GM21526 (cell line): ENCODE measurements around the gene SYNPO.

ENCODE experiments used
- ATAC-seq: cut with Tn5 transposase; IDR thresholded peaks from one replicate; pipeline ENCODE4 v1.9.1; 2021; ENCODE audit warnings: moderate library complexity; ENCODE audit not compliant: unreplicated experiment, low FRiP score

Gene SYNPO

DNA sequence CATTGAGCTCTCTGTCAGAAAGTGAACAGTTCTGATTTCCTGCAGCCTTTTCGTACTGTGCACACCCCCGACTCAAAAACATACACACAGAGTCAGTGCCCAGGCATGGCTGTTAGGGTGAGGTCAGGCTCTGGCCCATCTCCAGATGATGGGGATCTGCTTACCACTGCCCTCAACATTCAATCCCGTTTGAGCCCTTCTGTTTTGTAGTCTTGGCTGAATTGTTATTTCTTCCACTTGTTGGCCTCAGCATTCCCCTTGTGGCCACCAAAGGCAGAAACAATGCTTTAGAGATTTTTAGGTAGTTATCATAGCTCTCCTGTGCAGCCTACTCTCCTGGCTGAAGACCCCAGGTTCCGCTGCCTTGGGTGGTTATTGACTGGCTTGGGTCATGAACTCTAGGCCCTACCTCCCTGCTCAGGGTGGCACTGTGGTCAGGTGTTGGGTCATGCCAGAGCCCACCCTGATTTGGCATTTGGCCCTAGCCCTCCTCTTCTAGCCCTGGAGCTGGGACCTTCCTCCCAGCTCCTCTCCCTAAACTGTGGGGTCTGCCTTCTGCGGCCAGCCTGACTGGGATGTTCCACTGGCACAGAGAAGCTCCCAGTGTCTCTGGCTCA lies 12.8 kb downstream of the SYNPO start:
- no peak for ATAC-seq

DNA sequence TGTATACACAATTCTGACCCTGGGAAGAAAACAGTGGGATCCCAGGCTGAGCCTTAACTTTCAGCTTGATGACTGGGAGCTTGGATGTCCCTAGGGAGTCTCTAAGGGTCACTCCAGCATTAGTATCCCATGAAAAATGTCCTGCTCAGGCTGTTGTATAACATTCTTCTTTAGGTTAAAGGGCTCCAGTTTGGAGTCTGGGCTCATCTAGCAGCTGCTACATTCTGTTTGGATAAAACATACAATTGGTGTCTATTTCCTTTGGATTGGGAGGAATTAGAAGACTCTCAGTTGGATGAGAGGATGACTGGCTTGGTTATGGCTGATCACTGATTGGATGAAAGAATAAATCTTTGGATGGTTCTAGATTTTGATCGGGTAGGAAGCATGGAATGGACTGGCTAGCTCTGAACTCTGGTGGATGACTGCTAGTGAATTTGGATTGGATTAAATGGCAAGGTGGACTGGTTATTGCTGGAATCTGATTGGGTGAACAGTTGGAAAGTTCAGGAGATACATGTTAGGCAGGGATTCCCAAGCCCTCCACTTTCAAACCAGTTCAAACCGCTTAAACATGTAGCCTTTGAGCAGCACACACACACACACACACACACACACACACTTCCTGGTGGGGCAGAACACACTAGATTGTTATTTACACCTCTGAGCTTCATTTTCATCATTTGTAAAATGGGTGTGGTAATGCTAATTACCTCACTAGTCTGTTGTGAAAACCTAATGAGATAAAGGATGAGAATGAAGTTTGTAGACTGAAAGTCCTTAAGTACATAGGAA lies 13.5 kb downstream of the SYNPO start:
- ATAC-seq: no peak

DNA sequence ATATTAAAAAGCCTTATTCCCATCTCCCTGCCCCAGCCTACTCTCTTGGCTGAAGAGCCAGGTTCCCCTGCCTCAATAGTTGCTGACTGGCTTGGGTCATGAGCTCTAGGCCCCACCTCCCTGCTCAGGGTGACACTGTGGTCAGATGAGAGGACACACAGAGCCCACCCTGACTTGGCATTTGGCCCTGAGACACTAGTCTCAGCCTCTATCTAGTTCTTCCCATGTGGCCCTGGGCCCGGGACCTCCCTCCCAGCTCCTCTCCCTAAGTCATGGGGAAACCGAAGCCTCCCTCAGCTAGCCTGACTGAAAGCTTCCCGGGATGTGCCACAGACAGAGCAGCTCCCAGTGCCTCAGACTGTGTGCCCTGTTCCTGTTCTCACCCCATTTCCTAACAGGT lies 14.8 kb downstream of the SYNPO start:
- no peak for ATAC-seq

DNA sequence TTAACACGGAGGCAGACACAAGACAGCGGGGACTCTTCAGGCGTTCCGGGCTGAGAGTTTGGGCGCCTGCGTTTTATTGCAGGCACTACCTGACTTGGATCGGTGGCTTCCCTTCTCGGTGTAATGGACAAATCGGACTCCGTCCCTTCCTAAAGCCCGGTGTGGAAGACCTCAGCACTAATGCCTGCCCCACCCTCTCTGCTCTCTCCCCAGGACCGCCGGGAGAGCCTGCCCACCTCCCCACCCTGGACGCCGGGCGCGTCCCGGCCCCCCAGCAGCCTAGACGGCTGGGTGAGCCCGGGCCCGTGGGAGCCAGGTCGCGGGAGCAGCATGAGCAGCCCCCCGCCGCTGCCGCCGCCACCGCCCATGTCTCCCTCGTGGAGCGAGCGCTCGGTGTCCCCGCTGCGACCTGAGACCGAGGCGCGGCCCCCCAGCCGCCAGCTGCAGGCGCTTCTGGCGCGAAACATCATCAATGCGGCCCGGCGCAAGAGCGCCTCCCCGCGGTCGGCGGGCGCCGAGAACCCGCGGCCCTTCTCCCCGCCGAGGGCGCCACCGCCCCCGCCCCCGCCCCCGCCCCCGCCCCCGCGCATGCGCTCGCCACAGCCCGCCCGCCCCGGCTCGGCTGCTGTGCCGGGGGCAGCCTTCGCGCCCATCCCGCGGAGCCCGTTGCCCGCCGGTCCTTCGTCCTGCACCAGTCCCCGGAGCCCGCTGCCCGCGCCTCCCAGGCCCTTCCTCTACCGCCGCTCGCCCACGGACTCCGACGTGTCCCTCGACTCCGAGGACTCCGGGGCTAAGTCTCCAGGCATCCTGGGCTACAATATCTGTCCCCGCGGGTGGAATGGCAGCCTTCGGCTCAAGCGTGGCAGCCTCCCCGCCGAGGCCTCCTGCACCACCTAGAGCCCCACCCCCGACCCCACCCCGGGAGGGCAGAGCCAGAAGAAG lies 16.0 kb downstream of the SYNPO start:
- ATAC-seq: peak; percentile 62

DNA sequence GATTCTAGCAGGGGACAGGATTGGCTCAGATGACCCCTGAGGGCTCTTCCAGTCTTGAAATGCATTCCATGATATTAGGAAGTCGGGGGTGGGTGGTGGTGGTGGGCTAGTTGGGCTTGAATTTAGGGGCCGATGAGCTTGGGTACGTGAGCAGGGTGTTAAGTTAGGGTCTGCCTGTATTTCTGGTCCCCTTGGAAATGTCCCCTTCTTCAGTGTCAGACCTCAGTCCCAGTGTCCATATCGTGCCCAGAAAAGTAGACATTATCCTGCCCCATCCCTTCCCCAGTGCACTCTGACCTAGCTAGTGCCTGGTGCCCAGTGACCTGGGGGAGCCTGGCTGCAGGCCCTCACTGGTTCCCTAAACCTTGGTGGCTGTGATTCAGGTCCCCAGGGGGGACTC lies 17.7 kb downstream of the SYNPO start:
- no peak for ATAC-seq

DNA sequence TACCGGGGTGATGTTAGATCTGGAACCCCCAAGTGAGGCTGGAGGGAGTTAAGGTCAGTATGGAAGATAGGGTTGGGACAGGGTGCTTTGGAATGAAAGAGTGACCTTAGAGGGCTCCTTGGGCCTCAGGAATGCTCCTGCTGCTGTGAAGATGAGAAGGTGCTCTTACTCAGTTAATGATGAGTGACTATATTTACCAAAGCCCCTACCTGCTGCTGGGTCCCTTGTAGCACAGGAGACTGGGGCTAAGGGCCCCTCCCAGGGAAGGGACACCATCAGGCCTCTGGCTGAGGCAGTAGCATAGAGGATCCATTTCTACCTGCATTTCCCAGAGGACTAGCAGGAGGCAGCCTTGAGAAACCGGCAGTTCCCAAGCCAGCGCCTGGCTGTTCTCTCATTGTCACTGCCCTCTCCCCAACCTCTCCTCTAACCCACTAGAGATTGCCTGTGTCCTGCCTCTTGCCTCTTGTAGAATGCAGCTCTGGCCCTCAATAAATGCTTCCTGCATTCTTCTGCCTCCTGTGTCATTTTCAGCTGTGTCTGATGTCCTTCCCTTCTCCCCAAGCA lies 18.3 kb downstream of the SYNPO start:
- no peak for ATAC-seq

DNA sequence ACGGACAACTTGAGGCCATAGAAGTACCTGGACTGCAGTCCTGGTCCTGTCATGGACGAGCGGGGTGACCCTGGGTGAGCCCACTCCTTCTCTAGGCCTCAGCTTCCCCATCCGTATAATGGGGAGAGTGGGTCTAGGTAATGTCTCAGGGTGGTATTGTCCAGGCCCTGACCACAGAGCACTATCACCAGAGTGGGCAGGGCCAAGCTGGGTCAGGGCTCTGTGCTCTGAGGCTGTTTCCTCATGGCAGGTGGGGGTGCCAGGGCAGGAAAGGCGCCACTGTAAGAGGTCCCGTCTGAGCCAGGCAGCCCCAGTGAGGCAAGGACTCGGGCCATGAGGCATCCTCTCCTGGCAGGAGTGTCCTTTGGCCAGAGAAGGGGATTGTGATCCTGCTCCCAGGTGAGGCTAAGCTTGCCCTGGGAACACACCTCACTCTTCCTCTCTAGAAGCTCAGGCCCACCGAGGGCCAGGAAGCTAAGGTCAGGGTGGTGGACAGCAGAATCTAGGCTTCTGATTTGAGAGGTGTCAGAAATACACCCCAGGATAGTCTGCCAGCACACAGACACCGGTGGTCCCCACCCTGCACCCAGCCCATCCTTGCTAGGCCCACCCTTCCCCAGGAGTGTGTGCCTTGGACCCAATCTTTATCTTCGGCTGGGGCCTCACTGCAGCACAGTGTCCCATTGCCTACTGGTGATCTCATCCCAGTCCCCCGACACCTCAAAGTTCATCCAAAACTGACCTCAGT lies 19.1 kb downstream of the SYNPO start:
- no peak for ATAC-seq

DNA sequence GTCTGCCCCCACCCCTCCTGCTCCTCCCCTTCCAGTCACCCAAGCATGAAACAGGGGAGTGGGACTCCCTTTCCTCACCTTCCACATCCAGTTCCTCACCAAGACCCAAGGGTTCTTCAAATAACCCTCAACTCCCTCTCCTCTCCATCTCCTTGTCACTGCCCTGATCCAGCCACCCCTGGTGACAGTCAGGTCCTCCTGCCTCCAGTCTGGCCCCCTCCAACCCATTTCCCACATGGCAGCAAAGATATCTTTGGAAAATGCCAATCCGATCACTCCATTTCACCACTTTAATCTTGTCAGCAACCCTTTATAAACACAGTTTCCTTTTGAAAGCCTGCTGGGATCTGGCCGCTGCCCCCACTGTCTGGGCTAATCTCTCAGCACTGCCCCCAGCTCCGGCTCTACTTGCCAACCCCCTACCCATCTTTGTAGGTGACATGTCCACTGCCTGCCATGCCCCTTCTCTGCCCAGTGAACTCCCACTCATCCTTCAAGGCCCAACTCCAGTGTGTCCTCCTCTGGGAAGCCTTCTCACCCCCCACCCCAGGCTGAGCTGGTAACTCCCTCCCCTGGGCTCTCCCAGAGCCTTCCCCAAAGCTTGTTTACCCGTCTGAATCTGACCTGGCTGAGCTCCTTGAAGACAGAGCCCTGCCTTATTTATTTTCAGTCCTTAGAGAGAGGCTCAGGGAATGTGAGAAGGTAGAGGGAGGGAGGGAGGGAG lies 19.8 kb downstream of the SYNPO start:
- ATAC-seq: no peak

DNA sequence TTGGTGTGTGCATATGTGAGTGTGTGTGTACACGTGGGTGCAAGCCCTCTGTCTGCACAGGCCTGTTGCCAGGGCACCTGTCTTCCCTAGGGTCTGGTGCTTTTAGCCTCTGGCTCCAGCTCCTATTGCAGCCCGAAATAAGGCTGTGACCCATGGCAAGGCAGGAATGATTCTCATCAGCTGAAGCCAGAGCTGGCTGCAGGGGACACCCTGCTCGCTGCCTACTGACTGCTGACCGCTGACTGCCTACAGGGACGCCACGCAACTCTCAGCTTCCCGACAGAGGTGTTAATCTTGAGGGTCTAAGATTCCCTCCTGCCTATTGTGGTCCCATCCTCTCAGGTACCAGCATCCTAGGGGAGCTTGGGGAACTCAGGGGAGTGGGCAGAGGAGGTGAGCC lies 20.6 kb downstream of the SYNPO start, which contains the start of gene MYOZ3:
MYOZ3 (plus strand) TSS at position 166 of the 400 bp plus-strand sequence. CDS start 1,691 bp downstream, outside the sequence.
- no peak for ATAC-seq

DNA sequence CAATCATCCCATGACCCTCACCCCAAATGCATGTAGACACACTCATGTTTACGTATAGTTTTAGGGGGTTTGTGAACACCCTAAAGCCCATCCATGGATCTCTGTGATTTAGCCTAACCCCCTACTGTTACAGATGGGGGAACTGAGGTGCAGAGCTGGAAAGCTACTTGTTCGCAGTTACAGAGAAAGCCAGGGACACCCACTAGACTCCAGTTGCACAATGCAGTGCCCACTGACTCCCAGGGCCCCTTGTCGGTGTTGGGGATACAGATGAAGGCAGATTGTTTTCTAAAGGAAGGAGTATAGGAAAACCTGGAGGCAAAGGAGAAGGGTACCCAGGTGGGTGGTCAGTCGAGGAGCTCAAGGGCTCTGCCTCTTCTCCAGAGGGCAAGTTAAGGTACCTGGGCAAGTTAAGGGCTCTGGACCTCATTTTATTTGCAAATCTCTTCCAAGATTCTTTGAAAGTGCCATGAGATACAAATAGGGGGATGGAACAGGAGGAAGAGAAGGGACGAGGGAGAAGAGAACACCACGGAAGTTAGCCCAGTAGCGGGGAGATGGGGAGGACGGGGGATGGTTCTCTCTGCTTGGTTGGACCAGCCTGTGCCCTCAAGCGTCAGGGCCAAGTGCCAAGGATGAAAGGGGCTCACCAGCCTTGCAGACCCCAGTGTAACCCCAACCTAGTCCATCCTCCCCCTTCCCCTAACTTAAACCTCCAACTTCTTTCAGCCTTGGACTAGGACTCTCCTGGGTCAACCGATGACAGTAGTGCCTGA lies 21.5 kb downstream of the SYNPO start:
- no peak for ATAC-seq

DNA sequence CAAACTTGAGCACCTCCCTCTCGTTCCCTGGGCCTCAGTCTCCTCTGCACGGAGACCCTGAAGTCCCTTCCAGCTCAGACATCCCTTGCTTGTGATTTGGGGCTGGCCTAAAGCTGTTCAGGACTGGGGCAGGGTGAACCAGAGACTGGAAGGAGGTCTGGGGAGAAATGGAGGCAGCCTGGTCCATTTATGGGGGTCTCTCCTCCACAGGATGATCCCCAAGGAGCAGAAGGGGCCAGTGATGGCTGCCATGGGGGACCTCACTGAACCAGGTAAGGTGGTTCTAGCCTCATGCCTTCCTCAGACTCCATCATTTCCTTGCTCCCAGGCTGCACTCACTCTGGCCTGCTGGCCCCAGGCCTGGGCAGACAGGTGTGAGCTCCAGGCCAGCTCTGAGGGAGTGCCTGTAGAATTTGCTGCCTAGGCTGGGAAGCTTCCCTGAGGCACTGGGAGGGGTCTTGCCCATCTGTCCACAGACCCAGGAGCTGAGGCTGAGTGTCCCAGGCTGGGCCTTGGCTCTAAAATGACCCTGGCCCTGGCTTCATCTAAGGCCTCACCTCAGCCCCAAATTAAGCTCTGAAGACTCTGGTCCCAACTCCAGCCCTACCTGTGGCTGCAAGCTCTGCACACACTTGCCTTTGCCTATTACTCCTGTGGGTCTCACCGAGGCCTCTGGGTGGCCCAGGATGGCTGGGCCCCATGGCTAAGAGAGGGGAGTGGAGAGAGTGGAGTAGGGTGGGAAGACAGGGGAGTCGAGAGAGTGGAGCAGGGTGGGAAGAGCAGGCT lies 22.5 kb downstream of the SYNPO start:
- ATAC-seq: no peak

DNA sequence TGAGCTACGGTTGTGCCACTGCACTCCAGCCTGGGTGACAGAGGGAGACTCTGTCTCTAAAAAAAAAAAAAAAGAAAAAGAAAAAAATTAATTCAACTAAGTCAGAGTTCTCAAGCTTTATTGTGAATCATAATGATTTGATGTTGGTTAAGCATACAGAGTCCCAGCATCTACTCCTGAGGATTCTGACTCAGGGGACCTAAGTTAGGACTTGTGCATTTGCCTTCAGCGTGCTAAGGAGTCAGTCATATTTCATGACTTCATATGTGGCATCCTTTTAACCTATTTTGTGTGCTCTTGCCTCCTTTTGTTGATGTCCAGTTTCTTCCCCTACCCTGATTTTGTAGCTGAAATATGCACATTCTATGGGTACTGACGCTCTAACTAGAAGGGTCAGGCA lies 23.5 kb downstream of the SYNPO start:
- ATAC-seq: no peak

DNA sequence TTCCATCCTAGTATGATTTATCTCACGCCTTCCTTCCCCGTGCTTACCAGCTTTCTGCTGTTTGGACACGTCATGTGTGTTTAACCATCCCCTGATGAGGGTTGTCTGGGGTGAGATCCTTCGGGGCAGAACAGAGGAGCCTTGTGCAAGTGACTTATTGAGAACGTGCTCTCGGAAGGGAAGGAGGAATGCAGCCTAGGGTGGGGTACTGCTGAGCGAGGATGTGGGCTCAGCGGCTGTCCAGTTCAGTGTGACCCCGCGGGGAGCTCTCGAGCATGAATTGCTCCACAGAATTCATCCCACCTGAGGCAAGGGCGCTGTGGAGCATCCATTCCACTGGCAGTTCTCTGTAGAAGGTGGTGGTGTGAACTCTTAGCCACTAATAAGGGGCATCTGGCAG lies 24.6 kb downstream of the SYNPO start:
- no peak for ATAC-seq

DNA sequence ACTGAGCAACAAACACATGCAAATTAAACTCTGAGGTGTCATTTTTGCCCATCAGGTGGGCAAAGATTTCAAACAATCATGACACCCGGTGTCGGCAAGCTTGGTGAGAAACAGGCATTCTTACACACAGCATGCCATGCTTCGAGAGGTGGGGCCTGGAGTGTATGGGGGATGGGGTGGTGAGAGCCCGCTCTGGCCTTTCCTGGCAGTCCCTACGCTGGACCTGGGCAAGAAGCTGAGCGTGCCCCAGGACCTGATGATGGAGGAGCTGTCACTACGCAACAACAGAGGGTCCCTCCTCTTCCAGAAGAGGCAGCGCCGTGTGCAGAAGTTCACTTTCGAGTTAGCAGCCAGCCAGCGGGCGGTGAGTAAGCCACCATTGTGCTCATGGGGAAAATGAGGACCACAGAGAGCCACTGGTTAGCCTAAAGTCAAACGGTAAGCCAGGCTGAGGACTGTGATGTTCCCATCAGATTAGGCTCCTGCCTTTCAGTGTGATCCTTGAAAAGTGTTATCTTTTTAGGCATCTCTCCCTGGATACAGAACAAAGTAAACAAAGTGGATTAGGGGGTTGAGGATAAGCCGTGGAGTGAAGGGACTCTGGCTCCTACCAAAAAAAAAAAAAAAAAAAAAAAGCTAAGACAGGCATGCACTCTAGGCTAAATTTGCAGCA lies 30.0 kb downstream of the SYNPO start:
- ATAC-seq: no peak

DNA sequence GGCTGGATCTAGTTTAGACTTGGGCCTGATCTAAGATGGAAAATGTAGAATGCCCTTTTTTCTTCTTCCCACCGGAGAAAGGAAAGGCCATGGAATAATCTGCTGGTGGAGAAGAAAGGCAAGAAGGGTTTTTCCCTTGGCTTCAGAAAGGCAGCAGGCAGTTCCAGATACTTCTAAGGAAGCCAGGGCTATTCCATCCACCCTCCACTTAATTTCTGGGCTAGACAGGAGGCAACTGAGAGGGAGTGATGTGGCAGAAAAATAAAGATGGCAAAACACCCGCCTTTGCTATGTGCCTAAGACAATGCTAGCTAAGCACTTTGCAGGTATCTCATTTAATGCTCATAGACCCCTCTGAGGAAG lies 30.5 kb downstream of the SYNPO start:
- ATAC-seq: no peak

DNA sequence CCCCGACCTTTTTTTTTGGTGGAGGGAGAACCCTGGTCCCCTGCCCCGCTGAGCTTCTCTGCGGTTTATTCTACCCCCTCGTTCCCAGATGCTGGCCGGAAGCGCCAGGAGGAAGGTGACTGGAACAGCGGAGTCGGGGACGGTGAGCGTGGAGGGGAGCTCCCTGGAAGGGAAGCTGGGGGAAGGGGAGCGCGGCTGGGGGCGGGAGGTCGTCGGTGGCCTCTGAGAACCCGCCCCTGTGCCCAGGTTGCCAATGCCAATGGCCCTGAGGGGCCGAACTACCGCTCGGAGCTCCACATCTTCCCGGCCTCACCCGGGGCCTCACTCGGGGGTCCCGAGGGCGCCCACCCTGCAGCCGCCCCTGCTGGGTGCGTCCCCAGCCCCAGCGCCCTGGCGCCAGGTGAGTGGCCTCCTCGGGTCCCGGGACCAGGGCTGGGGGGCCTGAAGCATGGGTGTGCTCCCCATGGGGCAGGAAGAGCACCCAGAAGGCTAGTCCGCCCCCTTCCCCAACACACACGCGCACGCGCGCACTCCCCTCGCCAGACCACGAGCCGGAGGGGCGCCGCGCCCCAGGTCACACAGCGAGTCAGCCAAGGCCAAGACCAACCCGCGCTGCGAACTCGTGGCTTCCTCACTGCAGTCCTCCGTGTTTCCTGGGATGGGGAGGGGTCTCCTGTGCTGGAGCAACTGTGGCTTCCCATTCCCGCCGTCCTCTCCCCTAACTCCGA lies 31.2 kb downstream of the SYNPO start:
- ATAC-seq: no peak
